ENCODE results near the gene RAPGEF2. TPM values are rescaled to one million over a fixed set of nuclear protein-coding genes. Genes with fewer than 3 reads are reported as not detected.

Gene RAPGEF2
- total and polyA plus RNA-seq, 2 donors (not counting 3 experiments of a cell fraction or from before 2014, with no cell fraction given) = 28.7 to 55.2 TPM

DNA sequence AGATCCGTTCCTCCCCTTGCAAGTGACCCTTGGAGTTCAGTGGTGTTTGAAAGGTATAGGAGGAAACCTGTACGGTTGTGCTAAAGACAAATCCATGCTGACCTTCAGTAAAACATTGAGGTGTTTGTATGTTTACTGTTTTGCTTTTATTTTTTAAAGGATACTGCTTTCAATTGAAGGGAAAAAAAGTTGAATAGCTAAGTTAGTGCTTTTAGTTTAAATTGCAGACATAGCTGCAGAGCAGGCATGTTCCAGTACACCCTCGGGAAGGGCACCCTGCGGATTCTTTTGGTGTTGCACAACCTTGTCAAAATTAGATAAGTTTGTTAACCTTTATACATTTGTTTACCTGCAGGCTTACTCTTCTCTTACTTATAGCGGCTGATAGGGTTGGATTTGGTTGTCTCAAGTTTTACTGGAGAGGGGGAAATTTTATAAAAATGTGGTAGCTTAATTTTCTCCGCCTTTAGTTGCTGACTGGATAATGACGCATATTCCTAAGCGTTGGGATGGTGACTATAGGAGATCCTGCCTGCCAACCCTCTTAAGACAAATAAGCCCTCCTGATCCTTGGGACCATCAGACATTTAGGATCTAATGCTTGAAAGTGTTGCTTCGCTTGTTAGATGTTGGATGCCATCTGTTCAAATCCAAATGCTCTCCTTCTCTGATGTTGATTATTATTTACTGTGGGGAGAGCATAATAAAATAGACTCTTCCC lies 2.0 kb downstream of the RAPGEF2 start:
- peaks cover 57% of the 10 kb centered on the region for H3K79me2 ChIP-seq (ENCODE audit: control insufficient read depth, insufficient read depth, low read length)
- no peak for FAIRE-seq

More for the DNA sequence above, 2.0 kb downstream of the RAPGEF2 start:
- CTCF ChIA-PET = interaction anchor here (1.1 to 4.1 kb wide), 5 partner anchors 12 to 247 kb away, joined by 3 to 36 read pairs (median 5); no protein-coding TSS in a partner anchor
- Histone ChIP-seq H3K4me1 (ENCODE audit: control insufficient read depth, extremely low read depth, insufficient read depth, low read length) (peaks cover 32% of the 10 kb centered on the region), H3K4me2 (ENCODE audit: insufficient read depth, low read length) (peak overlapping the region; percentile 91), H3K36me3 (ENCODE audit: control insufficient read depth in 2 of 2, extremely low read depth in 1 of 2, insufficient read depth in 2 of 2, low read length in 2 of 2) (no peaks in the 10 kb centered on the region), H2AFZ (ENCODE audit: low read depth, low read length) (peak overlapping the region; percentile 52), H3K4me3 (replicated peaks in 1 of 3; ENCODE audit: insufficient read depth in 1 of 3, low read depth in 1 of 3, low read length in 3 of 3) (peak overlapping the region; percentile 74 to 97 (median 84)), H3K9me3 (replicated peaks; ENCODE audit: control insufficient read depth, insufficient read depth, low read length) (no peaks in the 10 kb centered on the region), H3K9me1 (replicated peaks; ENCODE audit: control insufficient read depth, extremely low read depth, insufficient read depth, low read length) (no peaks in the 10 kb centered on the region), H4K20me1 (replicated peaks; ENCODE audit: control insufficient read depth, extremely low read depth, insufficient read depth, low read length) (peaks cover 7% of the 10 kb centered on the region), H3K27ac (ENCODE audit: insufficient read depth, low read depth, low read length) (peak overlapping the region; percentile 96), H3K9ac (replicated peaks; ENCODE audit: extremely low read depth, insufficient read depth, low read length) (peak overlapping the region; percentile 79), H3K27me3 (ENCODE audit: control insufficient read depth in 2 of 2, insufficient read depth in 2 of 2, low read length in 2 of 2) (no peaks in the 10 kb centered on the region)
- intact Hi-C loops (cut with micrococcal nuclease) (loop anchor here (1.0 to 5.0 kb wide), 9 partner anchors 54 to 433 kb away; partner anchors contain the start of gene ETFDH), dilution Hi-C loops (cut with MboI; ENCODE audit: extremely low pct_ligation_motif_present, low sequenced_read_pairs) (no loop called here)
- no TSS peak for BruUV-seq (replicated peaks)
- peak; percentile 74 for DNase-seq (ENCODE audit: low read depth, low spot score)
- POLR2A ChIA-PET = interaction anchor here (0.6 kb wide), 1 partner anchor 150 kb away, joined by 3 read pairs; no protein-coding TSS in a partner anchor
- TF ChIP-seq POLR2A (IDR thresholded peaks at IDR 0.05; ENCODE audit: low read depth, low read length) (no peak), FOS (IDR thresholded peaks at IDR 0.05; ENCODE audit: borderline replicate concordance, insufficient read depth, low read length) (peak; percentile 54)
- TF ChIP-seq, protein P1, sequence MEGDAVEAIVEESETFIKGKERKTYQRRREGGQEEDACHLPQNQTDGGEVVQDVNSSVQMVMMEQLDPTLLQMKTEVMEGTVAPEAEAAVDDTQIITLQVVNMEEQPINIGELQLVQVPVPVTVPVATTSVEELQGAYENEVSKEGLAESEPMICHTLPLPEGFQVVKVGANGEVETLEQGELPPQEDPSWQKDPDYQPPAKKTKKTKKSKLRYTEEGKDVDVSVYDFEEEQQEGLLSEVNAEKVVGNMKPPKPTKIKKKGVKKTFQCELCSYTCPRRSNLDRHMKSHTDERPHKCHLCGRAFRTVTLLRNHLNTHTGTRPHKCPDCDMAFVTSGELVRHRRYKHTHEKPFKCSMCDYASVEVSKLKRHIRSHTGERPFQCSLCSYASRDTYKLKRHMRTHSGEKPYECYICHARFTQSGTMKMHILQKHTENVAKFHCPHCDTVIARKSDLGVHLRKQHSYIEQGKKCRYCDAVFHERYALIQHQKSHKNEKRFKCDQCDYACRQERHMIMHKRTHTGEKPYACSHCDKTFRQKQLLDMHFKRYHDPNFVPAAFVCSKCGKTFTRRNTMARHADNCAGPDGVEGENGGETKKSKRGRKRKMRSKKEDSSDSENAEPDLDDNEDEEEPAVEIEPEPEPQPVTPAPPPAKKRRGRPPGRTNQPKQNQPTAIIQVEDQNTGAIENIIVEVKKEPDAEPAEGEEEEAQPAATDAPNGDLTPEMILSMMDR (IDR thresholded peaks at IDR 0.05; ENCODE audit: extremely low read depth in 1 of 2, insufficient read depth in 1 of 2, low read depth in 1 of 2, low read length in 2 of 2) = peak in 1 of 2 donors; percentile 17
